HFF-Myc (cell line): Measurements from ENCODE around the gene CDK4.

Experiments
- DNase-seq: peaks from one replicate; pipeline ENCODE4 v3.0.0-alpha.2; 2011; ENCODE audit warnings: low read depth; ENCODE audit errors: extremely low read depth
- H3K4me3 ChIP-seq: replicated peaks from 2 replicates; pipeline ENCODE4 v1.5.1; 2011; ENCODE audit warnings: low read depth, mild to moderate bottlenecking, control low read depth, low read length
- CTCF ChIP-seq: IDR thresholded peaks from 2 replicates; pipeline ENCODE4 v1.5.1; 2012; ENCODE audit warnings: mild to moderate bottlenecking, low read depth, low read length, control low read depth; ENCODE audit errors: missing control alignments

CDK4 gene

GRCh38 chr12:57783861-57784260, 31.8 kb upstream of the CDK4 start:
- peak overlapping the region; percentile 71 for H3K4me3 ChIP-seq
- no peak for TF ChIP-seq CTCF
- DNase-seq, result no peak

GRCh38 chr12:57783466-57783801, 31.3 kb upstream of the CDK4 start:
- no peak for TF ChIP-seq CTCF
- peak overlapping the region; percentile 71 for H3K4me3 ChIP-seq
- DNase-seq, result no peak

- DNase-seq, result peak; percentile 82
- H3K4me3 ChIP-seq, result peak within 1 kb of the TSS; percentile 71
- peak; percentile 92 for TF ChIP-seq CTCF
Observed at GRCh38 chr12:57782608-57783465, 30.7 kb upstream of the CDK4 start, which contains the start of gene TSFM. TSS of gene TSFM (plus strand) at chr12:57782787. CDS start at chr12:57782802, 15 bp downstream.

GRCh38 chr12:57782243-57782607, 30.1 kb upstream of the CDK4 start:
- peak overlapping the region; percentile 71 for H3K4me3 ChIP-seq
- no peak for DNase-seq
- TF ChIP-seq CTCF, result no peak

- no peak for DNase-seq
- H3K4me3 ChIP-seq, result no peak overlapping the region
- TF ChIP-seq CTCF, result no peak
Observed at GRCh38 chr12:57781801-57782200, 29.7 kb upstream of the CDK4 start.

- no peak for DNase-seq
Observed at GRCh38 chr12:57781244-57781643, 29.1 kb upstream of the CDK4 start.

More at GRCh38 chr12:57781244-57781643, 29.1 kb upstream of the CDK4 start:
- no peak for TF ChIP-seq CTCF
- H3K4me3 ChIP-seq, result no peak overlapping the region
